IPS DF 6.9 (cell line): Measurements from ENCODE around the gene CIPC.

Experiments
- DNase-seq: peaks from one replicate; pipeline ENCODE4 v3.0.0-alpha.2; 2013; ENCODE audit warnings: low read depth, low spot score
- H3K27ac ChIP-seq: one replicate; pipeline ENCODE4 v1.5.1; 2013; ENCODE audit warnings: low read length, control low read depth
- H3K27me3 ChIP-seq: 2 replicates; pipeline ENCODE4 v1.6.1; 2013; ENCODE audit warnings: mild to moderate bottlenecking, low read length; ENCODE audit not compliant: control insufficient read depth, insufficient read depth
- H3K36me3 ChIP-seq: 2 replicates; pipeline ENCODE4 v1.6.1; 2013; ENCODE audit warnings: low read length; ENCODE audit not compliant: control insufficient read depth, insufficient read depth
- H3K4me1 ChIP-seq: 2 replicates; pipeline ENCODE4 v1.6.1; 2013; ENCODE audit warnings: low read length; ENCODE audit not compliant: control insufficient read depth, insufficient read depth
- H3K4me3 ChIP-seq: 2 replicates; pipeline ENCODE4 v1.5.1; 2013; ENCODE audit warnings: mild to moderate bottlenecking, low read length
- H3K9me3 ChIP-seq: 2 replicates; pipeline ENCODE4 v1.6.1; 2013; ENCODE audit warnings: low read length, inconsistent platforms; ENCODE audit not compliant: control insufficient read depth, insufficient read depth
- WGBS: extraction: QIAGEN DNeasy Blood & Tissue Kit; methylation state at CpG from one replicate; pipeline ENCODE4 v1.1.7; 2013; ENCODE audit warnings: mixed read lengths, missing lambda C conversion rate; ENCODE audit not compliant: insufficient read length, insufficient coverage; 5-methylcytosine and 5-hydroxymethylcytosine counted together

The CIPC gene

GRCh38 chr14:77103475-77103874, 5.4 kb downstream of the CIPC start:
- H3K4me1 ChIP-seq, result peaks cover 4% of the 10 kb centered on the region
- no peaks in the 10 kb centered on the region; the same call in 1 of the 2 replicates for H3K36me3 ChIP-seq
- no peaks in the 10 kb centered on the region for H3K9me3 ChIP-seq

GRCh38 chr14:77103951-77104350, 5.9 kb downstream of the CIPC start:
- no CpG with 5 or more reads among the region's 6 CpGs for WGBS
- no peak overlapping the region for H3K27ac ChIP-seq
- no peaks in the 10 kb centered on the region; the same call in 1 of the 2 replicates for H3K36me3 ChIP-seq
- H3K9me3 ChIP-seq, result no peaks in the 10 kb centered on the region
- H3K4me1 ChIP-seq, result peaks cover 4% of the 10 kb centered on the region
- no peak for DNase-seq
- no peaks in the 10 kb centered on the region for H3K27me3 ChIP-seq
- no peak overlapping the region for H3K4me3 ChIP-seq

More at GRCh38 chr14:77103475-77103874, 5.4 kb downstream of the CIPC start:
- H3K27me3 ChIP-seq, result no peaks in the 10 kb centered on the region
- H3K27ac ChIP-seq, result no peak overlapping the region
- no peak overlapping the region for H3K4me3 ChIP-seq
- DNase-seq, result no peak

- WGBS, result no CpG with 5 or more reads among the region's 3 CpGs
- Histone ChIP-seq H3K36me3 (no peaks in the 10 kb centered on the region; the same call in 1 of the 2 replicates), H3K27me3 (no peaks in the 10 kb centered on the region), H3K27ac (no peak overlapping the region), H3K4me3 (no peak overlapping the region), H3K9me3 (no peaks in the 10 kb centered on the region), H3K4me1 (peaks cover 2% of the 10 kb centered on the region; the same call in 1 of the 2 replicates)
- no peak for DNase-seq
These were observed 6.3 kb downstream of the CIPC start for GRCh38 chr14:77104393-77104792.

- no CpG with 5 or more reads among the region's 6 CpGs for WGBS
- Histone ChIP-seq H3K36me3 (no peaks in the 10 kb centered on the region; the same call in 1 of the 2 replicates), H3K9me3 (no peaks in the 10 kb centered on the region), H3K4me1 (peaks cover 2% of the 10 kb centered on the region; the same call in 1 of the 2 replicates), H3K27me3 (no peaks in the 10 kb centered on the region), H3K27ac (no peak overlapping the region), H3K4me3 (no peak overlapping the region)
- no peak for DNase-seq
These were observed 7.3 kb downstream of the CIPC start for GRCh38 chr14:77105145-77105939.

- no CpG with 5 or more reads among the region's 3 CpGs for WGBS
- Histone ChIP-seq H3K4me3 (no peak overlapping the region), H3K27me3 (no peaks in the 10 kb centered on the region), H3K4me1 (peaks cover 2% of the 10 kb centered on the region), H3K27ac (no peak overlapping the region), H3K9me3 (no peaks in the 10 kb centered on the region), H3K36me3 (no peaks in the 10 kb centered on the region; the same call in 1 of the 2 replicates)
- no peak for DNase-seq
These were observed 8.6 kb downstream of the CIPC start for GRCh38 chr14:77106666-77107065.

GRCh38 chr14:77107228-77107627, 9.2 kb downstream of the CIPC start:
- no CpG with 5 or more reads among the region's 2 CpGs for WGBS
- Histone ChIP-seq H3K4me3 (no peak overlapping the region), H3K27me3 (no peaks in the 10 kb centered on the region), H3K4me1 (peaks cover 2% of the 10 kb centered on the region), H3K36me3 (no peaks in the 10 kb centered on the region; the same call in 1 of the 2 replicates), H3K27ac (no peak overlapping the region), H3K9me3 (no peaks in the 10 kb centered on the region)
- DNase-seq, result no peak

- no peaks in the 10 kb centered on the region for H3K27me3 ChIP-seq
- peaks cover 4% of the 10 kb centered on the region for H3K36me3 ChIP-seq
- no peak for DNase-seq
- WGBS, result no CpG with 5 or more reads among the region's 2 CpGs
- H3K4me1 ChIP-seq, result peaks cover 2% of the 10 kb centered on the region
- H3K4me3 ChIP-seq, result no peak overlapping the region
- H3K27ac ChIP-seq, result no peak overlapping the region
- H3K9me3 ChIP-seq, result no peaks in the 10 kb centered on the region
These were observed 10.7 kb downstream of the CIPC start for GRCh38 chr14:77108753-77109152.

- no peak for DNase-seq
- Histone ChIP-seq H3K36me3 (peaks cover 7% of the 10 kb centered on the region), H3K27me3 (no peaks in the 10 kb centered on the region), H3K4me1 (no peaks in the 10 kb centered on the region; the same call in 1 of the 2 replicates), H3K27ac (no peak overlapping the region), H3K4me3 (no peak overlapping the region), H3K9me3 (no peaks in the 10 kb centered on the region)
- WGBS, result no CpG with 5 or more reads among the region's 6 CpGs
These were observed 11.6 kb downstream of the CIPC start for GRCh38 chr14:77109656-77110055.

GRCh38 chr14:77110286-77110685, 12.2 kb downstream of the CIPC start:
- no peaks in the 10 kb centered on the region; the same call in 1 of the 2 replicates for H3K4me1 ChIP-seq
- no CpG with 5 or more reads among the region's 1 CpG for WGBS
- no peak for DNase-seq
- peaks cover 7% of the 10 kb centered on the region for H3K36me3 ChIP-seq
- no peak overlapping the region for H3K27ac ChIP-seq
- H3K4me3 ChIP-seq, result no peak overlapping the region
- no peaks in the 10 kb centered on the region for H3K27me3 ChIP-seq
- H3K9me3 ChIP-seq, result no peaks in the 10 kb centered on the region

- Histone ChIP-seq H3K4me1 (no peaks in the 10 kb centered on the region; the same call in 1 of the 2 replicates), H3K4me3 (no peak overlapping the region), H3K9me3 (no peaks in the 10 kb centered on the region), H3K27me3 (no peaks in the 10 kb centered on the region), H3K27ac (peak overlapping the region; percentile 88), H3K36me3 (peaks cover 7% of the 10 kb centered on the region)
- DNase-seq, result no peak
- WGBS, result no CpG with 5 or more reads among the region's 5 CpGs
These were observed 13.0 kb downstream of the CIPC start for GRCh38 chr14:77111021-77111420.

- Histone ChIP-seq H3K27ac (no peak overlapping the region), H3K4me3 (no peak overlapping the region), H3K36me3 (peaks cover 7% of the 10 kb centered on the region), H3K9me3 (no peaks in the 10 kb centered on the region), H3K27me3 (no peaks in the 10 kb centered on the region), H3K4me1 (no peaks in the 10 kb centered on the region; the same call in 1 of the 2 replicates)
- no CpG with 5 or more reads among the region's 11 CpGs for WGBS
- no peak for DNase-seq
These were observed 15.6 kb downstream of the CIPC start for GRCh38 chr14:77113644-77114043.
